ENCODE measurements around the gene SYT8.
"Not testable (repeated sequence)": the region's sequence is repeated elsewhere in the genome, so short reads cannot be mapped to it uniquely, and the experiment has no call there.

SYT8 gene

GRCh38 chr11:1884303-1884700, 49.5 kb downstream of the SYT8 start:
- Histone ChIP-seq H2AFZ (ENCODE audit: low read depth, low read length) (no peak overlapping the region), H3K4me1 (ENCODE audit: insufficient read depth, low read length) (peaks cover 17% of the 10 kb centered on the region), H4K20me1 (ENCODE audit: insufficient read depth, low read length) (no peaks in the 10 kb centered on the region), H3K27ac (ENCODE audit: low read length) (no peak overlapping the region), H3K27me3 (ENCODE audit: insufficient read depth, low read length, poor library complexity) (no peaks in the 10 kb centered on the region), H3K9ac (ENCODE audit: low read depth, low read length) (no peak overlapping the region), H3K4me2 (ENCODE audit: insufficient read depth, low read length) (no peak overlapping the region), H3K36me3 (ENCODE audit: insufficient read depth, low read length) (no peaks in the 10 kb centered on the region), H3K79me2 (ENCODE audit: insufficient read depth, low read length) (no peaks in the 10 kb centered on the region), H3K4me3 (ENCODE audit: low read depth in 1 of 2, low read length in 2 of 2) (no peak overlapping the region), H3K9me3 (ENCODE audit: insufficient read depth, low read length, severe bottlenecking) (no peaks in the 10 kb centered on the region)
- ATAC-seq (ENCODE audit: insufficient read depth, low read depth) (no peak), DNase-seq (no peak)
- no peak for TF ChIP-seq CTCF (IDR thresholded peaks at IDR 0.05; ENCODE audit: borderline replicate concordance, extremely low read depth, low read length, poor library complexity, severe bottlenecking)
- no peak for TF ChIP-seq EZH2 (IDR thresholded peaks at IDR 0.05; ENCODE audit: borderline replicate concordance, low read depth, low read length, severe bottlenecking)

- H3K36me3 ChIP-seq (ENCODE audit: insufficient read depth, low read length); H2AFZ ChIP-seq (ENCODE audit: low read depth, low read length); H3K27me3 ChIP-seq (ENCODE audit: insufficient read depth, low read length, poor library complexity); H3K27ac ChIP-seq (ENCODE audit: low read length); ATAC-seq (ENCODE audit: insufficient read depth, low read depth); H3K9ac ChIP-seq (ENCODE audit: low read depth, low read length); H3K4me2 ChIP-seq (ENCODE audit: insufficient read depth, low read length); H3K79me2 ChIP-seq (ENCODE audit: insufficient read depth, low read length); H3K4me3 ChIP-seq (ENCODE audit: low read depth in 1 of 2, low read length in 2 of 2); H4K20me1 ChIP-seq (ENCODE audit: insufficient read depth, low read length); H3K9me3 ChIP-seq (ENCODE audit: insufficient read depth, low read length, severe bottlenecking); DNase-seq: not testable (repeated sequence)
- H3K4me1 ChIP-seq (ENCODE audit: insufficient read depth, low read length), result peaks cover 39% of the 10 kb centered on the region
These were observed 51.8 kb downstream of the SYT8 start for GRCh38 chr11:1886551-1886950.
